ENCODE measurements around the gene CDKN2B-AS1.

Gene CDKN2B-AS1

DNA sequence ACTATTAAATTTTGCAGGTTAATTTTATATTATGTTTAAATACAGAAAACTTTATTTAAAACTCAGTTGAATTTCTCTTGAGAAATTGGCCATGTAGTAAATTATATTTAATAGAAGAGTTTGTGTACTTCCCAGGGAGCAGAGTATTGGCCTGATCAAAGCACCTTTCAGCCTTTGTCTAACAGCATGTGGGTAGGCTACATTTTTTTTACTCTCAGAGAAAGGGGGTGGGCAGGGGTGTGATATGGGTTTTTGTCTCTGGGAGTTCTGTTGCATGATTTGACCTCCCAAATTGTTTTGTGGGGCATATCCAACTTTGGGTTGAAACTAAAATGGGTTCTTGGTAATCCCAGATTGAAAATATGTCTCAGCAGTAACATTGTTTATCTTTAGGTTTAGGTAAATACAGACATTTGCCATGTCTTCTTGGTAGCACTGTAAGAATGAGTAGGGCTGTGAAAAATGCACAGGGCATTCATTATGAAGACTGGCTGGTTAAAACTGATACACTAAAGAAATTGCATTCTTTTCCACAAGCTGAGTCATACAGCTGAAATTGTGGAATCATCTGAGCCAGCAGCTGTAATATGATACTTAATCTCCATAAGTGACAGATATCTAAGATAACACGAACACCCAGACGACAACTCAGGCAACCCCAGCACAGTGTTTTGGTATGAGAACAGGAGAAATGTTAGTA is 89.9 kb downstream of the CDKN2B-AS1 start:
- peak; percentile 95 for DNase-seq (ENCODE audit: low read depth)

DNA sequence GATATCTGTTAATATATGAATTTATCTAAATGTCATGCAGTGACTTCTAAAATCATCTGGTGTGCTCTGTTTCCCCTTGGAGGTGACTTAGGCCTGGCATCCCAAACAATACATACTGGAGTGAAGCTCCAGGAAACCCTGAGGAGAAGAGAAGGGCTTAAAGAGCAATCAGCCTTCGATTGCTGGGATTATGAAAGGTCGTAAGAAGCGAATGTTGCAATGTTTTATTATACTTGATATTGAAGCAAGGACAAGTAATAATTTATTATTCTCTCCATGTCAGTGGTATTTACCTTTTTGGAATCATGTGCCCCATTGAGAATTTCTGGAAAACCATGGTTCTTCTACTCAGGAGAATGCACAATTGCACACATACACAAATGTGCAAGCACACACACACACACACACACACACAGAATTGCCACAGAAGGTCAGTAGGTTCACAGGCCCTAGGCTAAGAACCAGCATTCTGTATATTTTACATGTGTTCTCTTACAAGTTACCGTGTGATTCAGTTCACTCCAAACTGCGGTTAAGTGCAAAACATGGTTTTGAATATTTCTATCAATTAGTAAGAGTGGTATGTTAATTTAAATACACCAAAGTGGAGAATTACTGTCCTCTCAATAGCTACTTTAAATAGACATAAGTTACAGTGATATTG is 93.6 kb downstream of the CDKN2B-AS1 start:
- no peak for DNase-seq (ENCODE audit: low read depth)

DNA sequence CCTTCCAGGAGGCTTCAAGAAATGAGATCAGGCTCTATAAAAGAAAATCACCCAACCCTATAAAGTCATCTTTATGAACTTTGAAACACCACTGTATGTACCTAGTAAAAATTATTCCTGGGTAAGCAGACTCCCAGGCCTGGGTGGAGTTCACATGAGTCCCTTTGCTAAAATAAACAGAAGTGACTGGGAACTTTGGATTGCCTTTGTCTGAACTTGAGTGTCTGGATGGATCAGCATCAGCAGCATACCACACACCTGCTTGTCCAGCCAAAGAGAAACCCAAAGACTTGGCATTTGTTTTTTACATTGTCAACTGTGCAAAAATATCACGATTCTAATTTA is 94.1 kb downstream of the CDKN2B-AS1 start:
- no peak for DNase-seq (ENCODE audit: low read depth)

DNA sequence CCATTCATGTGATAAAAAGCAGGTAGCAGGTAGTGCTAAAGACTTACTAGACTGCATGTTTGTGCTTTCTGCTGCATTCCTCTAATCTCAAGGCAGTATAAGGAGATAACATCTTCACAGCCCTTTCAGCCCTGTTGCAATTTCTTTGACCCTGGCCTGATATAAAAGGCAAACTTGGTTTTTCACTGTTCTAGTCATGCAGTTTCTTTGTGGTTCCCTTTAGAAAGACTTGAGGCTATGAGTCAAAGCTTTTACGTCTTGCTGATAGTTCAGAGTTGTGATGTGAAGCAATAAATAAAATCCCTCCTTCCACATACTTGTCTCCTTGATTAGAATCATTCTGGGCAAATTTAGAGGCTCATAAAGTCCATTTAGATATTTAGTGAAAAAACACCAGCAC is 103.1 kb downstream of the CDKN2B-AS1 start:
- peak; percentile 86 for DNase-seq (ENCODE audit: low read depth)

DNA sequence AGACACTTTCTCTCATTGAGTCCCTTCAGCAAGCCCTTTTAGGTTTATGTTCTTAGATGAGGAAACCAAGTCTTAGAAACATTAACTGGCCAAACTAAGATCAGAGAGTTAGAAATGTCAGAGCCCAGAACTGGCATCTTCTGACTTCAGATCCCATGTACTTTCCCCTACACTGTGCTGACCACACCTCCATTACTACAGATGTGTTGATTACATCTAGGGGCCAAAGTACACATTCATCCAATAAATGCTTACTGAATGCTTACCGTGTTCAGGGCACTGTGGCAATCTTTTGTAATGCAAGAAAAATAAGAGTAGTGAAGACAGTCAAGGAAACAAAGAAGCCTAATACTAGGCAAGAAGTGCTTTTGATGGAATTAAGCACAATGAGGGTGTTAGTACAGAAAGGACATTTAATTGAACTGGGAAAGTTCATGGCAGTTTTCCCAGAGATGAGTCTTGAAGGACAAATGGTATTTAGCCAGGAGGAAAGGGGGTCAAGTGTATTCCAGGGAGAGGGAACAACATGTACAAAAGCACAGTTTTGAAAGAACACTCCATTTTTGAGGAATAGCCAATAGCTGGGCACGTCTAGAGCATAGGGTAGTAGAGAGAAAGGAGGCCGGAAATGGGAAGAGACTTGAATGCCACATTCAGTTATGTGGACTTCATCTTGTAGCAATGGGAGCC is 104.2 kb downstream of the CDKN2B-AS1 start:
- DNase-seq (ENCODE audit: low read depth): no peak

DNA sequence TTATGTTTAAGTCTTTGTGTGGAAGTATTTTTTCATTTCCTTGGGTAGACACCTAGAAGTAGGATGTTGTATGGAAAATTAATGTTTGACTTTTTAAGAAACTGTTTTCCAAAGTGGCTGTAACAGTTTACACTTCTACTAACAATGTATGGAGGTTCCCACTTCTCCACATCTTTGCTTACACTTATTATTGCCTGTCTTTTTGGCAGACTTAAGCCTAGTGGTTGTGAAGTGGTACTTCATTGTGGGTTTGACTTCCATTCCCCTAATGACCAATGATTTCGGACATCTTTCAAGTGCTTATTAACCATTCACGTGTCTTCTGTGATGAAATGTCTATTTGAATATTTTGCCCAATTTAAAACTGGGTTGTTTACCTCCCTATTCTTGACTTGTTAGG is 106.0 kb downstream of the CDKN2B-AS1 start:
- peak; percentile 32 for DNase-seq (ENCODE audit: low read depth)

DNA sequence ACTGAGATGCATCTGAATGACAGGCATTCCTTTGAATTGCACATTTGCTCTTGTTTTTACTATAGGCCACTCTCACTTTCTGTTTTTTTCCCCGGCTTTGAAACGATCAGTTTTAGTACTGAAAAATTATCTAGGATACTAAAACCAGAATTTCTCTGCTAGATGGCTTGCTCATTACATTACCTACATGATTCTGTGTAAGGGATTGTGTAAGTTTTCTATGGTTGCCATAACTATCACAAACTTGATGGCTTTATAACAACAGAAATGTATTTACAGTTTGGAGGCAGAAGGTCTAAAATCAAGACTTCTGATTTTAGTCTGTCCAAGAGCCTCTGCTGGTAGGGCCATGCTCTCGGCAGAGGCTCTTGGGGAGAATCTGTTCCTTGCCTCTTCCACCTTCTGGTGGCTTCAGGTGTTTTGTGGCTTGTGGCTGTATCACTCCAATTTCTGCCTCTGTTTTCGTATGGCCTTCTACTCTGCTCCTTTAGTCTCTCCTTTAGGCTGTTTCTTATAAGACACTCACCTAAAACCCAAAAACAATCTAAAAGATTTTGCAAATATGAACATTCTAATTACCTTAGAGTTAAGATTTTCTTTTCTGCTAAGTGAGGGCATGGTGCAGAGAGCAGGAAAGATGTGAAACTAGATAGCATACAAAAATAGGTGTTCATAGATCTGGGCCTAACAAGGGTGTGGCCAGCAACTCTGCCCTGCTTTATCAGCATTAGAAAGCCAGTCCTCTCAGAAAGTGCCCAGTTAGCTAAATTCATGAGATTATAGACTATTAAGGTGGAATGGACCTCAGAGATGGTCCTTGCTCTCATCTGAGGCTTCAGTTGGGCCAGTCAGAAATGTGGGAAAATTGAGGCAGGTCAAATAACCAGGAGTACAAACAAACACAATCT is 107.8 kb downstream of the CDKN2B-AS1 start:
- DNase-seq (ENCODE audit: low read depth): peak; percentile 16

DNA sequence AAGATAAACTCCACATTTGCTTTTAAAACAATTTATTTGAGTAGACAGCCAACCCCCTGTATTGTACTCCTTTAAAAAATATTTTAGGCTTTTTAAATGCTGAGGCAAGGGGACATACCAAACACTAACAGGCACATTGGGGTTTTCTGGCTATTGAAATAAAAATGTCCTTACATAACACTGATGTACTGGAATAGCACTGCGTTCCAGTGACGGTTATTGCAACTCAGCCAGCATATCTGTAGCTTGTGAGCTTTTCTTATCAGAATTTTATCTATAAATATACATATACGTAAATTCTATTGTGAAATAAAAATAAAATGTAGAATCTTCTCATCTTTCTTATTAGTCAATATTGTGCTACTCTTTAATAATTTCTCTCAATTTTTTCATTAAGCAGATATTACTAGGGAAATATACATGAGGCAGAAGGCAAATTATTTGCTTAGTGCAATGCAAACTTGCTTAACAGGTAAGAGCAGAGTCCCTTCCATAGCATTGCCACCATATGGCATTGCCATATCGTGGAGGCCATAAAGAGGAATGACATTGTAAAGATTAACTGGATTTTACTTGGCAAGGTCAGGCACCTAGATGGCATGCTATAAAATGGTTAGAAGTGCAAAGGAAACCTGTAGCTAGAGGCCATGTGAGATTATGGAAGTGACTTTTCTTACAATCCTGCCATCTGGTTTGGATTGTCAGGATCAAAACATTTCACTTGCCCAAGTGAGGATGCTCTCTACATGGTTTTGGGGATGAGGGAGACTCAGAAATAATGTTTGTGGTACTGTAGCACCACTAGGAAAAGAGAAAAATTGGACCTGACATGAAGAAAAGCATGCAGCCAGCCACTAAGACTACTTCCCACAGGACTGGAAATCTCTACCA is 109.3 kb downstream of the CDKN2B-AS1 start:
- peak; percentile 58 for DNase-seq (ENCODE audit: low read depth)

DNA sequence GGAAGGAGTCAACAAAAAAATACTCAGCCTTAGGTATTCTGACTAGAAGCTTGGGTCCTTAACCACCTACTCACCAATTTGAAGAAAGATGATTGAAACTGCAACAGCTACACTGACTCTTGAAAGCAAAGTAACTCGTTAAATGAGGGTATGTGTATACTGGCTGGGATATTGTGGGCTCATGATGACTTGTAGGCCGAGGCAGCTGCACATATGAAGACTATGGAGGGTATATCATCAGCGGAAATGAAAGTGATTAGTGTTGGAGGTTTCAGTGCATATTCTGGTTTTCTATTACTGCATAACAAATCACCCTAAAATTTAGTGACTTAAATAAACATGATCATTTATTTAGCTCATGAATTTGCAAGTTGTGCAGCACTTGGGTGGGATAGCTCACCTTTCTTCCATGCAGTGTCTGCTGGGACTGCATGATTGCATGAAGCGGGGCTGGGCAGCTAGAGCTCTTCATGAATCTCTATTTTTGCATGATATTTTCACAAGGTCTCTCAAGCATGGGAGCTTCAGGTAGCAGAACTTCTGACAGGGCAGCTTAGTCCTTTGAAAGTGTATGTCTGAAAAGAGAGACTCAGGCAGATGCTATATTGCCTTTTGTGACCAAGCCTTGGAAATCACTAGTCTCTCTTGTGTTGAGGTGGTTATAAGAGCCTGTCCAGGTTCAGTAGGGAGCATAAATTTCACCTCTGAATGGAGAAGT is 110.6 kb downstream of the CDKN2B-AS1 start:
- no peak for DNase-seq (ENCODE audit: low read depth)

DNA sequence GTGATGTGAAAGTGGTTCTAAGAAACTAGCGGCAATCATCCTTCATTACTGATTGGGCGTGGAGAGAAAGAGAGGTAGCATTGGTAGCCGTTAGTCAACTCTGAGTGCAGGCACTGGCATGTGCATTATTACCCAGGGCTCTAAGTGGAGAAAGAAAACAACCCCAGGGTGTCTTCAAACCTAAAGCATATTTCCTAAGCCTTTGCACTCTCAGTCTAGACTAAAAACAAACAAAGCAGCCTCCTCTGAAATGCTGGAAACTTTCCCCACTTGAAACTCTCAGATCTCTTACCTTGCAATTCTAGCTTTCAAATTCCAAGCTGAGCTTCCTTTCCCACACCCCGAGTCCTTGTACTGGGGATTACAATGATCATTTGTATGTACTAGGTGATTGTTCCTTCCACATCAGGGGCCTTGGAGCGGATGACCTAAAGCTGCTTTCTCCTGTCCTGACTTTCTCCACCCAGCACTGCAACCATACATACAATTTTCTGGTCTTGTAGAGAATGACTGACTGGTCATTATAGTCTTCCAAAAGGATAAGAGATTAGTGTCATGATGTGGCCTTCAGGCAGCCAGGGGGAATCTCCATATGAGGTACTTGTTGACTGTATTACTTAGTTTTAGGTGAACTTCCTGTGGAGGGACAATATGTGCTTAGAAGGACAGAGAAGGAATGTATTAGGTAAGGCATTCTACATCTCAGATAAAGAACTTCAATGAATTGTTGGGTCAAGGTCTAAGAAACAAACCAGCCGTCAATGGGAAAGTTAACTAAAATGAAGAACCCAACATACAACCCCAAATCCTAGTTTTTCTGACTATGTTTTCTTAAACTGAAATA is 112.8 kb downstream of the CDKN2B-AS1 start:
- no peak for DNase-seq (ENCODE audit: low read depth)

DNA sequence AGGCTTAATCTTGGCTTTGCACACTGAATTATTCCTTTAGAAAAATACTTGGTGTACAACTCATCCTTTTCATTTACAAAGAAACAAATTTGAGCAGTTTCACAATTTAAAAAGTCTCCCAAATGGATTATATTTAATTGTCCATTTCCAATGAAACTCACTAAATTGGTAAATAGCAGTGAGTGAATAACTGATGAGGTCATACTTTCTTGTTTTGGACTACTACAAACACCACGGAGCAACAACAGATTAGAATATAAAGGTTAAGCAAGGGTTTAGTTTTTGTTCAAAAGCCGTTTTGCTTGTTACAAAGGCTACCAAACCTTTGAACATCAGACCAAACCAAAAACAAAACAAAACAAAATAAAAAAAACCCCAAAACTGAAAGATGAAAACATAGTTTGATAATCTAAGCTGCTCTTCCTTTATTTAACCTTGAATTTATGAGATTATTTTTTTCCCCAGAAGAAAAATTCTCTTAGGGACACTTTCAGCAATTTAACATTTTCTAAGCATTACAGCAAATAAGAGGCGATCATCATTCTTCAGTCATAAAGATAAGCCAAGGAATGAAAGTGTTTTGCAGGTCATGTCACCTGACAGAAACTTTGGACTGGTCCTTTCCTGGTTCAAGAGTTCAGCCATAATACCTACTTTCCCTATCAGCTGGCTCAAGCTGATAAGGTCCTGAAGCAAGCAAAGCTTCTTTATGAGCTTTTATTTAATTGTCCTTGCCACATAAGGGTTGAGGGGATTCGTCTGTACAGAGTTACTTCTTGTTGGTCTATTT is 114.2 kb downstream of the CDKN2B-AS1 start:
- no peak for DNase-seq (ENCODE audit: low read depth)

DNA sequence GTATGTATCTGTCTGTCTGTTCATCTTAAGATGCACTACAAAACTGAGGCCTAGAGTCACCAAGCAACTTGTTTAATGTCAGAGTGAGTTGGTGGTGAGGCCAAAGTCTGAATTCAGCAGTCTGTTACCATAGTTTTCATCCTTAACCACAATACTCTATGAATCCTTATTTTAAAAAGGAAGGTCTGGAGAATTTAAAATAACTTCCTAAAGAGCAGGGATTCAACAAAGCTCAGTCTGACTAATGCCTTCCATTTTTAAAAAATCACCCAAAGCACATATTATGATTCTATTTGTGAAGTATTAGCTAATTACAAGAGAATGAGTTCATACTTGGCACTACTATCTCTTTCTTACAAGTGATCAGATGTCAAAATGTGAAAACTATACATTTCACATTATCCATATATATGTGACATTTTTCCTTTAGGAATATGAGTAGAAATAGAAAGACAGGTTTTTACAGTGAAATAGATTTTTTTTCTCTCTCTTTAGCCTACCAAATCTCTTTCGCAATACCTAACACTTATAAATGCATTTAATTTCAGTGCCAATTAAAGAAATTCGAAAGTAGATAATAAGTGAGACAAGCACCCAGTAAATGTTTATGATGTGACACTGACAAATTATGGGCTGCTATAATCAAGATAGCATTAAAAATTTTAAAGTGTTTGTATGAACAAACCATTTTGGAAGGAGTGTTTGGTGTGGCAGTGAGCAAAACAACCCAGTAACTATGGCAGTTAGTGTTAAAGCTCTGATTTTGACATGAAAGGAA is 116.8 kb downstream of the CDKN2B-AS1 start:
- no peak for DNase-seq (ENCODE audit: low read depth)

DNA sequence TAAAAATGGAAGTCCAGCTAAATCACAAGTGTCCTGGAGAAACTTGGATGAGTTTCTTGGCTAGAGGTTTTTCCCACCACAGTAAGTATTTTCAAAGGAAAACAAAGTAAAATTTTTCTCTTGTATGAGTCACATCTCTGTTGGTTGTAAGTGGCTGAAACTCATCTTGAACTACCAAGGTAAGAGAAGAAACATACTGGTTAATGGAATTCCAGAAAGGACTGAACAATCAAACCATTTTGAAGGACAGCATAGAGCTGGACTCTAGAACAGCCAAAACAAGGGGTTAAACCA is 117.3 kb downstream of the CDKN2B-AS1 start:
- DNase-seq (ENCODE audit: low read depth): peak; percentile 72

DNA sequence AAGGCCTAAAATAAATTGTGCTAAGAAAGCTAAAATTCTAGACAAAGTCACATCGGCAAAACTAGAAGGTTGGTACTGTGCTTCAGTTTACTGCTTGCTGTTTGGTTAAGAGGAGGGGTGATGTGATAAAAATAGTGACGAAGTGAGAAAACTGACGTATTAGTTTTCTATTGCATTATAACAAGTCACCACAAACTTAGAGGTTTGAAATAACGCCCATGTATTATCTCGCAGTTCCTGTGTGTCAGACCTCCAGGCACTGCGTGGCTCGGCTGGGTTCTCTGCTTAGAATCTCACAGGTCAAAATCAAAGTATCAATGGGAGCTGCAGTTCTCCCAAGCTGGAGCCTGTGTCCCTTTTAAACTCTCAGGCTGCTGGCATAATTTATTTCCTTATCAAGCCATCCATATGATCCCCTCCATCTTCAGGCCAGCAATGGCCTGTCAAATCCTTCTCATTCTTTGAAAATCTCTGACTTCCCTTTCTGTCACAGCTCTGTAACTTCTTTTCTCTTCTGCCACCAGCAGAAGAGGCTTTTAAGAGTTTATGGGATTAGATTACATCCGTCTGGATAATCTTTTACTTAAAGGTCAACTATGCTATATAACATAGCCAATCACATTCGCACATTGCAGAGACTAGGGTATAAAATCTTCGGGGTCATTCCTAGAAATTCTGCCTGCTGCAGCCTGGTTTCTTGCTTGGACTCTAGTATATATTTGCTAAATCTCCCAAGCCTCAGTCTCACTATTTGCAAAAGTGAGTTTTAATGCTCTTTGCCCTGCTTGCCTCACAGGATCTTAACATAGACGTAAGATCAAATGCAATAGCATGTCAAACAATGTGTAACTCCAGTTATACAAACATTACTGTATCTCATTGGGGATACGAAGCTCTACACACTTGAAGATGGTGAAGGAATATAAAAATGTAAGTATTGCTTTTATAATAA is 118.6 kb downstream of the CDKN2B-AS1 start:
- DNase-seq (ENCODE audit: low read depth): no peak

DNA sequence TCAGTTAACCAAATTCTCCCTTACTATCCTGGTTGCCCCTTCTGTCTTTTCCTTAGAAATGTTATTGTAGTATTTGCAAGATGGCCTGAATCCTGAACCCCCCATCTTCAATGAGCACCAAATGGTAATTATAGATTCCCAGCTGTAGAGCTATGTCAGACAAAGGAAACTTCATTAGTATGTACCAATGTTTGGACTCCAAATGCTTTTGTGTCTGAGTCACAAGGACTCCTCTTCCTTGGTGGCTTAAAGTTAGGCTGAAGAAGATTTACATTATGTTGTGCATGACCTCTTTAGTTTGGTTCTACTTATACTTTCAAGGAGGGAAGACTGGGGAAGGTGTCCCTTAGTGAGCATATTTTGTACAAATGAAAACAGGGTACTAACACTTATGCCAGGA is 120.4 kb downstream of the CDKN2B-AS1 start:
- DNase-seq (ENCODE audit: low read depth): peak; percentile 78

DNA sequence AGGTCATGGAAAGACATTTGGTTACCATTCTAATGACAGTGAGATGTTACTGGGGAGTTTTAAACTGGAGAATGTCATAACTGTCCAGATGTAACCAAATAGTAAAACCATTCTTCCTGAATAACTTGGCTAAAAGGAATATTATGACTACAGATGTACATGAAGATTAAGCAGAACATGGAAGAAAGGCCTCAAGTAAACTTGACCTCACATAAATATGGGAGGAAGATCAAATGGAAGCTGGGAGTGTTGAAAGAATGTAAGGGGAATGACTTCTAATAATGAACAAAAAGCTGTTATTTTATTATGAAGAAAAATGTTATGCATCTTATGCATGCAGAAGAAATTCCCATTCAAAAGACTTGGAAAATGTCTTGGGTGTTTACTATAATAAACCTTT is 122.2 kb downstream of the CDKN2B-AS1 start:
- DNase-seq (ENCODE audit: low read depth): no peak

All from ELR (cell line).